ENCODE results near the gene VIP. TPM values are rescaled to one million over a fixed set of nuclear protein-coding genes. Genes with fewer than 3 reads are reported as not detected.

Gene VIP
- total and polyA plus RNA-seq, 5 experiments from 2014 or later: not detected

GRCh38 chr6:152745509-152746171 lies 5.0 kb upstream of the VIP start:
- no peak for DNase-seq
- ATAC-seq: no peak
- POLR2A ChIA-PET: no interaction called here
- H3K36me3 Mint-ChIP-seq: no peaks in the 10 kb centered on the region
- no peak overlapping the region for H3K27ac Mint-ChIP-seq
- no peak overlapping the region for H3K4me3 Mint-ChIP-seq
- peaks cover 0 to 20% (median 10%) of the 10 kb centered on the region in 5 donors for H3K27me3 Mint-ChIP-seq
- H3K4me1 Mint-ChIP-seq: no peaks in the 10 kb centered on the region
- no peaks in the 10 kb centered on the region for H3K9me3 Mint-ChIP-seq

GRCh38 chr6:152746172-152746553 lies 4.4 kb upstream of the VIP start:
- Mint-ChIP-seq H3K4me3 (no peak overlapping the region), H3K9me3 (no peaks in the 10 kb centered on the region), H3K27ac (no peak overlapping the region), H3K36me3 (no peaks in the 10 kb centered on the region), H3K4me1 (no peaks in the 10 kb centered on the region), H3K27me3 (peaks cover 0 to 20% (median 10%) of the 10 kb centered on the region in 5 donors)
- no peak for ATAC-seq
- no peak for DNase-seq
- POLR2A ChIA-PET: no interaction called here

GRCh38 chr6:152748843-152749242 lies 1.8 kb upstream of the VIP start:
- DNase-seq (no peak), ATAC-seq (no peak)
- Mint-ChIP-seq H3K27ac (no peak overlapping the region), H3K36me3 (no peaks in the 10 kb centered on the region), H3K4me3 (no peak overlapping the region), H3K27me3 (peaks cover 0 to 19% (median 7%) of the 10 kb centered on the region in 5 donors), H3K9me3 (no peaks in the 10 kb centered on the region), H3K4me1 (no peaks in the 10 kb centered on the region)
- POLR2A ChIA-PET: no interaction called here

GRCh38 chr6:152749336-152749735 lies 1.3 kb upstream of the VIP start:
- Mint-ChIP-seq H3K4me3 (no peak overlapping the region), H3K4me1 (no peaks in the 10 kb centered on the region), H3K36me3 (no peaks in the 10 kb centered on the region), H3K9me3 (no peaks in the 10 kb centered on the region), H3K27ac (no peak overlapping the region), H3K27me3 (peaks cover 0 to 14% (median 2%) of the 10 kb centered on the region in 5 donors)
- no peak for ATAC-seq
- POLR2A ChIA-PET: no interaction called here
- no peak for DNase-seq

GRCh38 chr6:152765331-152765730 lies 14.7 kb downstream of the VIP start:
- Mint-ChIP-seq H3K4me3 (no peak overlapping the region), H3K27me3 (peaks cover 0 to 4% (median 2%) of the 10 kb centered on the region in 5 donors), H3K36me3 (no peaks in the 10 kb centered on the region), H3K9me3 (peaks cover 0 to 2% (median 0%) of the 10 kb centered on the region in 9 donors), H3K4me1 (no peaks in the 10 kb centered on the region), H3K27ac (no peak overlapping the region)
- POLR2A ChIA-PET: no interaction called here
- DNase-seq (no peak), ATAC-seq (no peak)

- Mint-ChIP-seq H3K9me3 (peaks cover 0 to 2% (median 0%) of the 10 kb centered on the region in 9 donors), H3K27me3 (peaks cover 0 to 5% (median 3%) of the 10 kb centered on the region in 5 donors), H3K36me3 (no peaks in the 10 kb centered on the region), H3K4me1 (no peaks in the 10 kb centered on the region), H3K4me3 (no peak overlapping the region), H3K27ac (no peak overlapping the region)
- DNase-seq: no peak
- POLR2A ChIA-PET: no interaction called here
- ATAC-seq: no peak
These were observed 18.6 kb downstream of the VIP start for GRCh38 chr6:152769159-152769558.

- no peak for ATAC-seq
- no peaks in the 10 kb centered on the region for H3K4me1 Mint-ChIP-seq
These were observed 19.4 kb downstream of the VIP start for GRCh38 chr6:152769993-152770392.

GRCh38 chr6:152771061-152771687 lies 20.6 kb downstream of the VIP start:
- Mint-ChIP-seq H3K36me3 (no peaks in the 10 kb centered on the region), H3K9me3 (peaks cover 0 to 2% (median 0%) of the 10 kb centered on the region in 9 donors), H3K27me3 (peaks cover 0 to 5% (median 3%) of the 10 kb centered on the region in 5 donors), H3K27ac (no peak overlapping the region), H3K4me3 (no peak overlapping the region), H3K4me1 (no peaks in the 10 kb centered on the region)
- no peak for DNase-seq
- POLR2A ChIA-PET: no interaction called here
- ATAC-seq: no peak

More at GRCh38 chr6:152769993-152770392, 19.4 kb downstream of the VIP start:
- Mint-ChIP-seq H3K9me3 (peaks cover 0 to 2% (median 0%) of the 10 kb centered on the region in 9 donors), H3K27me3 (peaks cover 0 to 5% (median 3%) of the 10 kb centered on the region in 5 donors), H3K36me3 (no peaks in the 10 kb centered on the region), H3K27ac (no peak overlapping the region), H3K4me3 (no peak overlapping the region)
- no peak for DNase-seq
- POLR2A ChIA-PET: no interaction called here

- Mint-ChIP-seq H3K27ac (no peak overlapping the region), H3K4me3 (no peak overlapping the region), H3K4me1 (no peaks in the 10 kb centered on the region), H3K36me3 (no peaks in the 10 kb centered on the region), H3K9me3 (no peaks in the 10 kb centered on the region), H3K27me3 (peaks cover 0 to 5% (median 0%) of the 10 kb centered on the region in 5 donors)
- POLR2A ChIA-PET: no interaction called here
- no peak for DNase-seq
- ATAC-seq: no peak
These were observed 24.8 kb downstream of the VIP start for GRCh38 chr6:152775428-152775827.

- no peak for ATAC-seq
- POLR2A ChIA-PET: no interaction called here
- H3K9me3 Mint-ChIP-seq: no peaks in the 10 kb centered on the region
- H3K27me3 Mint-ChIP-seq: peaks cover 0 to 5% (median 0%) of the 10 kb centered on the region in 5 donors
- no peak overlapping the region for H3K27ac Mint-ChIP-seq
- H3K4me3 Mint-ChIP-seq: no peak overlapping the region
- no peaks in the 10 kb centered on the region for H3K36me3 Mint-ChIP-seq
- no peak for DNase-seq
- no peaks in the 10 kb centered on the region for H3K4me1 Mint-ChIP-seq
These were observed 26.2 kb downstream of the VIP start for GRCh38 chr6:152776833-152777232.

- DNase-seq (no peak), ATAC-seq (no peak)
- no peak overlapping the region for H3K4me3 Mint-ChIP-seq
- POLR2A ChIA-PET: no interaction called here
- H3K27ac Mint-ChIP-seq: no peak overlapping the region
- no peaks in the 10 kb centered on the region for H3K4me1 Mint-ChIP-seq
- no peaks in the 10 kb centered on the region for H3K27me3 Mint-ChIP-seq
- no peaks in the 10 kb centered on the region for H3K9me3 Mint-ChIP-seq
- no peaks in the 10 kb centered on the region for H3K36me3 Mint-ChIP-seq
These were observed 32.8 kb downstream of the VIP start for GRCh38 chr6:152783217-152783878.

- POLR2A ChIA-PET: no interaction called here
- H3K9me3 Mint-ChIP-seq: no peaks in the 10 kb centered on the region
These were observed 44.1 kb downstream of the VIP start for GRCh38 chr6:152794696-152795095.

GRCh38 chr6:152804150-152804549 lies 53.6 kb downstream of the VIP start:
- Mint-ChIP-seq H3K36me3 (no peaks in the 10 kb centered on the region), H3K27ac (no peak overlapping the region), H3K9me3 (peaks cover 0 to 11% (median 0%) of the 10 kb centered on the region in 9 donors), H3K4me1 (no peaks in the 10 kb centered on the region), H3K4me3 (no peak overlapping the region), H3K27me3 (peaks cover 4 to 16% (median 9%) of the 10 kb centered on the region in 5 donors)
- DNase-seq (no peak), ATAC-seq (no peak)
- POLR2A ChIA-PET: no interaction called here

More at GRCh38 chr6:152794696-152795095, 44.1 kb downstream of the VIP start:
- Mint-ChIP-seq H3K27ac (no peak overlapping the region), H3K4me1 (no peaks in the 10 kb centered on the region), H3K36me3 (no peaks in the 10 kb centered on the region), H3K27me3 (peaks cover 2 to 14% (median 12%) of the 10 kb centered on the region in 5 donors), H3K4me3 (no peak overlapping the region)
- ATAC-seq: no peak
- DNase-seq: no peak
